Astrocyte (in vitro differentiated cells and primary cell): ENCODE data around the gene HES2. TPM values are rescaled to one million over a fixed set of nuclear protein-coding genes. Genes with fewer than 3 reads are reported as not detected.

Experiments
- DNase-seq: peaks from one replicate; pipeline ENCODE4 v3.0.0-alpha.2; 2010; ENCODE audit warnings: low read depth
- FAIRE-seq: peaks from 2 replicates; lab custom pipeline; 2011; peaks lifted over from hg19 to GRCh38; lab: Jason Lieb, UNC
- H2AFZ ChIP-seq: 2 replicates; pipeline ENCODE4 v1.6.0; 2012; ENCODE audit warnings: low read depth, low read length, inconsistent platforms
- H3K27ac ChIP-seq: 2 replicates; pipeline ENCODE4 v1.5.1; 2011; ENCODE audit warnings: low read depth, low read length, inconsistent platforms
- H3K27me3 ChIP-seq: 2 replicates; pipeline ENCODE4 v1.6.0; 2011; ENCODE audit warnings: low read length, inconsistent platforms; ENCODE audit not compliant: insufficient read depth
- H3K36me3 ChIP-seq: 2 replicates; pipeline ENCODE4 v1.5.1; 2011; ENCODE audit warnings: low read length, inconsistent platforms; ENCODE audit not compliant: insufficient read depth
- H3K4me1 ChIP-seq: 2 replicates; pipeline ENCODE4 v1.5.1; 2011; ENCODE audit warnings: low read length, inconsistent platforms; ENCODE audit not compliant: insufficient read depth
- H3K4me2 ChIP-seq: 2 replicates; pipeline ENCODE4 v1.6.0; 2012; ENCODE audit warnings: low read length, inconsistent platforms
- H3K4me3 ChIP-seq: 2 replicates; pipeline ENCODE4 v1.5.1; 2011; ENCODE audit warnings: low read depth, mild to moderate bottlenecking, low read length, inconsistent platforms; ENCODE audit not compliant: insufficient read depth
- H3K79me2 ChIP-seq: 2 replicates; pipeline ENCODE4 v1.6.0; 2012; ENCODE audit warnings: mild to moderate bottlenecking, low read length, inconsistent platforms; ENCODE audit not compliant: insufficient read depth
- H3K9ac ChIP-seq: 2 replicates; pipeline ENCODE4 v1.6.0; 2012; ENCODE audit warnings: mild to moderate bottlenecking, low read length, inconsistent platforms
- H3K9me3 ChIP-seq: 2 replicates; pipeline ENCODE4 v1.5.1; 2012; ENCODE audit warnings: low read depth, mild to moderate bottlenecking, low read length, inconsistent platforms; ENCODE audit not compliant: insufficient read depth
- H4K20me1 ChIP-seq: 2 replicates; pipeline ENCODE4 v1.6.0; 2012; ENCODE audit warnings: low read length, inconsistent platforms; ENCODE audit not compliant: insufficient read depth
- H3K27ac Mint-ChIP-seq: one replicate; pipeline ENCODE4 v1.8.0; 2021; ENCODE audit warnings: mild to moderate bottlenecking, mixed read lengths; ENCODE audit not compliant: unreplicated experiment
- H3K27me3 Mint-ChIP-seq: one replicate; pipeline ENCODE4 v1.8.0; 2021; ENCODE audit warnings: low read depth, mixed read lengths; ENCODE audit not compliant: unreplicated experiment
- H3K36me3 Mint-ChIP-seq: one replicate; pipeline ENCODE4 v1.8.0; 2021; ENCODE audit warnings: low read depth, mixed read lengths; ENCODE audit not compliant: unreplicated experiment
- H3K4me1 Mint-ChIP-seq: one replicate; pipeline ENCODE4 v1.8.0; 2021; ENCODE audit warnings: low read depth, mixed read lengths; ENCODE audit not compliant: unreplicated experiment
- H3K4me3 Mint-ChIP-seq: one replicate; pipeline ENCODE4 v1.8.0; 2021; ENCODE audit warnings: mild to moderate bottlenecking, moderate library complexity, mixed read lengths; ENCODE audit not compliant: unreplicated experiment
- H3K9me3 Mint-ChIP-seq: one replicate; pipeline ENCODE4 v1.8.0; 2021; ENCODE audit warnings: mild to moderate bottlenecking, mixed read lengths; ENCODE audit not compliant: unreplicated experiment
- EZH2 ChIP-seq: IDR thresholded peaks from 2 replicates; pipeline ENCODE4 v1.6.1; 2012; ENCODE audit warnings: mild to moderate bottlenecking, low read length, inconsistent platforms; ENCODE audit not compliant: insufficient read depth
- total RNA-seq: library from RNA; stranded (reverse); gene quantifications from 2 replicates; pipeline ENCODE4 v1.2.1, GENCODE V29; 2021
- TF ChIP-seq, protein P1 (sequence below): IDR thresholded peaks from 2 replicates; pipeline ENCODE4 v1.5.1; 2011; ENCODE audit warnings: low read depth, mild to moderate bottlenecking, inconsistent platforms, low read length, moderate library complexity; ENCODE audit not compliant: insufficient read depth

HES2 gene
- total RNA-seq, 1 donor from 2014 or later, result 3.0 TPM

DNA sequence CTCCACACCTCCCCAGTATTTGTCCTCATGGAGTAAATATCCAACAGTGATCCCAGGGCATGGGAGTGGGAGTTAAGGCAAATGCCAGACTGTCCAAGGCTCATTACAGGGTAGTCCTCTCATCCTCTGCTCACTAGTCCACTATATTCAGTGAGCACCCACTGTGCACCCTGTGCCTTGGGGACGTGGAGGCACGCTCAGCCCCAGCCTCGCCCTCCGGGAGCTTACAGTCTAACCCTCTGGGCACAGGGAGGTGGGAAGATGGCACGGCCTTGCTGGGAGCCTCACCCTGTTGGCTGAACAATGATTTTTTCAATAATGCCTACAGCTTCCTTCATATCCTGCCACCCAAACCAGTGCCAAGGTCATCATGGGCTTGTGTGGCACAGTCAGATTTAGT lies 2.8 kb downstream of the HES2 start:
- no peak overlapping the region for H3K4me2 ChIP-seq
- H3K4me1 Mint-ChIP-seq, result peaks cover 3% of the 10 kb centered on the region
- no peak overlapping the region for H3K9ac ChIP-seq
- peaks cover 41% of the 10 kb centered on the region for H3K27me3 Mint-ChIP-seq
- no peak overlapping the region for H3K4me3 Mint-ChIP-seq
- H3K4me1 ChIP-seq, result peaks cover 19% of the 10 kb centered on the region
- H3K36me3 ChIP-seq, result no peaks in the 10 kb centered on the region
- H3K27me3 ChIP-seq, result peaks cover 53% of the 10 kb centered on the region
- DNase-seq (no peak), FAIRE-seq (no peak)
- peaks cover 5% of the 10 kb centered on the region for H3K36me3 Mint-ChIP-seq
- TF ChIP-seq EZH2, result no peak
- TF ChIP-seq, protein P1, sequence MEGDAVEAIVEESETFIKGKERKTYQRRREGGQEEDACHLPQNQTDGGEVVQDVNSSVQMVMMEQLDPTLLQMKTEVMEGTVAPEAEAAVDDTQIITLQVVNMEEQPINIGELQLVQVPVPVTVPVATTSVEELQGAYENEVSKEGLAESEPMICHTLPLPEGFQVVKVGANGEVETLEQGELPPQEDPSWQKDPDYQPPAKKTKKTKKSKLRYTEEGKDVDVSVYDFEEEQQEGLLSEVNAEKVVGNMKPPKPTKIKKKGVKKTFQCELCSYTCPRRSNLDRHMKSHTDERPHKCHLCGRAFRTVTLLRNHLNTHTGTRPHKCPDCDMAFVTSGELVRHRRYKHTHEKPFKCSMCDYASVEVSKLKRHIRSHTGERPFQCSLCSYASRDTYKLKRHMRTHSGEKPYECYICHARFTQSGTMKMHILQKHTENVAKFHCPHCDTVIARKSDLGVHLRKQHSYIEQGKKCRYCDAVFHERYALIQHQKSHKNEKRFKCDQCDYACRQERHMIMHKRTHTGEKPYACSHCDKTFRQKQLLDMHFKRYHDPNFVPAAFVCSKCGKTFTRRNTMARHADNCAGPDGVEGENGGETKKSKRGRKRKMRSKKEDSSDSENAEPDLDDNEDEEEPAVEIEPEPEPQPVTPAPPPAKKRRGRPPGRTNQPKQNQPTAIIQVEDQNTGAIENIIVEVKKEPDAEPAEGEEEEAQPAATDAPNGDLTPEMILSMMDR, result no peak
- H3K27ac Mint-ChIP-seq, result no peak overlapping the region
- no peak overlapping the region for H3K27ac ChIP-seq
- no peak overlapping the region for H3K4me3 ChIP-seq
- no peak overlapping the region for H2AFZ ChIP-seq
- no peaks in the 10 kb centered on the region for H3K9me3 ChIP-seq
- H3K9me3 Mint-ChIP-seq, result peaks cover 4% of the 10 kb centered on the region
- no peaks in the 10 kb centered on the region for H4K20me1 ChIP-seq
- H3K79me2 ChIP-seq, result no peaks in the 10 kb centered on the region

DNA sequence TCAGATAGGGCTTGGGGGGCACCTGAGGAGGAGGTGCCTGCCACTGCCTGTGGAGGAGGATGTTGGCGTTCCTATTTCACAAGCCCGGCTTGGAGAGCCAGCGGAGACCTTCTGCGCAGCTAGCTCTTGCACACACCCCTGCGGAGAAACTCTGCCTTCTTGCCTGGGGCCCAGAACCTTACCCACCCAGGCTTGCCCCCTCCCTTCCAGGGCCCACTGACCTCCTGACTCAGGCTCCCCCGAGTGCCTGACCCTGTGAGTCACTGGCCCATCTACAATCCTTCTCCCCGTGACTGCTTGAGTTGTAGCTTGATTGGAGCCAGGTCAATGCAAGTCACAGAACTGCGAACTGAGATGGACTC lies 3.4 kb downstream of the HES2 start:
- Histone ChIP-seq H3K27ac (no peak overlapping the region), H4K20me1 (no peaks in the 10 kb centered on the region), H3K27me3 (peaks cover 52% of the 10 kb centered on the region), H3K4me1 (peaks cover 19% of the 10 kb centered on the region), H3K9ac (no peak overlapping the region), H3K79me2 (no peaks in the 10 kb centered on the region), H3K9me3 (no peaks in the 10 kb centered on the region), H3K36me3 (no peaks in the 10 kb centered on the region), H3K4me3 (no peak overlapping the region), H3K4me2 (no peak overlapping the region), H2AFZ (no peak overlapping the region)
- H3K4me3 Mint-ChIP-seq, result no peak overlapping the region
- FAIRE-seq (no peak), DNase-seq (no peak)
- peaks cover 4% of the 10 kb centered on the region for H3K9me3 Mint-ChIP-seq
- peaks cover 3% of the 10 kb centered on the region for H3K4me1 Mint-ChIP-seq
- no peak overlapping the region for H3K27ac Mint-ChIP-seq
- peaks cover 36% of the 10 kb centered on the region for H3K27me3 Mint-ChIP-seq
- TF ChIP-seq EZH2, result no peak
- TF ChIP-seq, protein P1, result no peak
- peaks cover 5% of the 10 kb centered on the region for H3K36me3 Mint-ChIP-seq

DNA sequence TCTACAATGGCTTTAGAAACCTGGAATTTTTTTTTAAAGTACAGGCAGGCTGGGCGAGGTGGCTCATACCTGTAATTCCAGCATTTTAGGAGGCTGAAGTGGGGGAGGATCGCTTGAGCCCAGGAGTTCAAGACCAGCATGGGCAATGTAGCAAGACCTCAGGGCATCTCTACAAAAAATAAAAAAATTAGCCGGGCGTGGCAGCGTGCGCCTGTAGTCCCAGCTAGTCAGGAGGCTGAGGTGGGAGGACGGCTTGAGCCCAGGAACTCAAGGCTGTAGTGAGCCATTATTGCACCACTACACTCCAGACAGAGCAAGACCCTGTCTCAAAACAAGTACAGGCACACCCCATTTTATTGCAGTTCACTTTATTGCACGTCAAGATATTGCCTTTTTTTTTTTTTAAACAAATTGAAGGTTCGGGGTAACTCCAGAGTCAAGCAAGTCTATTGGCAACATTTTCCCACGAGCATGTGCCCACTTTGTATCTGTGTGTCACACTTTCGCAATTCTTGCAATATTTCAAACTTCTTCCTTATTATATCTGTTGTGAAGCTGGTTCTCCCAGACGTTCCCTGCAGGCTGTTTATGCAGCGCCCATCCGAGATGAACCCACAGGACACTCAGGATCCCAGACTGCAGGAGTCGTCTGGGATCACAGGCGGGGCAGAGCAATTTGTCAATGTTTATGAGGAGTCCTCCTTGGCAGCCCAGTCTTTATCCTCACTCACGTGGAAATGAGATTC lies 4.7 kb downstream of the HES2 start:
- H3K36me3 ChIP-seq, result no peaks in the 10 kb centered on the region
- no peaks in the 10 kb centered on the region for H4K20me1 ChIP-seq
- H3K4me2 ChIP-seq, result peak overlapping the region; percentile 76
- peaks cover 14% of the 10 kb centered on the region for H3K4me1 ChIP-seq
- no peaks in the 10 kb centered on the region for H3K9me3 ChIP-seq
- Mint-ChIP-seq H3K27ac (peak overlapping the region; percentile 79), H3K36me3 (peaks cover 5% of the 10 kb centered on the region), H3K4me3 (no peak overlapping the region), H3K9me3 (peaks cover 4% of the 10 kb centered on the region), H3K4me1 (peaks cover 3% of the 10 kb centered on the region), H3K27me3 (peaks cover 36% of the 10 kb centered on the region)
- no peaks in the 10 kb centered on the region for H3K79me2 ChIP-seq
- H3K27me3 ChIP-seq, result peaks cover 47% of the 10 kb centered on the region
- no peak overlapping the region for H3K4me3 ChIP-seq
- no peak for FAIRE-seq
- DNase-seq, result no peak
- no peak overlapping the region for H3K27ac ChIP-seq
- TF ChIP-seq, protein P1, result no peak
- no peak for TF ChIP-seq EZH2
- H2AFZ ChIP-seq, result peak overlapping the region; percentile 65
- H3K9ac ChIP-seq, result peak overlapping the region; percentile 22
